Measurements from ENCODE around the gene STXBP5.

DNA sequence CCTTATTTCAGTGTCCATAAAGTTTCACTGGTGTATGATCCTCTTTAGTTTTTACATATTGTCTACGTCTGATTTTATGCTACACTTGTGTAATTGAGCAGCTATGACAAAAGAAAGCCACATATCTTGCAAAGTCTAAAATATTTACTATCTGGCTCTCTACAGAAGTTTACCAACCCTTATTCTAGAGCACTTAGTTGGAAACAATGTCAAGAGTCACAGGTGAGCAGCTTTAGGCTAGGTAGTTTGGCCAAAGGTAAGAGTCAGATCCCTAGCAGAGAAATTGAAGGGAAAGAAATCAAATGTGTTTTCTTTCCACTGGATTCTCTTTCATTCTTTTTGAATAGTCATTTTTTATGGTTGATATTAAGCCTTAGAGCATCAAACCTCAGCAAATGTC, 34.7 kb upstream of the STXBP5 start:
- TF ChIP-seq, protein P1, sequence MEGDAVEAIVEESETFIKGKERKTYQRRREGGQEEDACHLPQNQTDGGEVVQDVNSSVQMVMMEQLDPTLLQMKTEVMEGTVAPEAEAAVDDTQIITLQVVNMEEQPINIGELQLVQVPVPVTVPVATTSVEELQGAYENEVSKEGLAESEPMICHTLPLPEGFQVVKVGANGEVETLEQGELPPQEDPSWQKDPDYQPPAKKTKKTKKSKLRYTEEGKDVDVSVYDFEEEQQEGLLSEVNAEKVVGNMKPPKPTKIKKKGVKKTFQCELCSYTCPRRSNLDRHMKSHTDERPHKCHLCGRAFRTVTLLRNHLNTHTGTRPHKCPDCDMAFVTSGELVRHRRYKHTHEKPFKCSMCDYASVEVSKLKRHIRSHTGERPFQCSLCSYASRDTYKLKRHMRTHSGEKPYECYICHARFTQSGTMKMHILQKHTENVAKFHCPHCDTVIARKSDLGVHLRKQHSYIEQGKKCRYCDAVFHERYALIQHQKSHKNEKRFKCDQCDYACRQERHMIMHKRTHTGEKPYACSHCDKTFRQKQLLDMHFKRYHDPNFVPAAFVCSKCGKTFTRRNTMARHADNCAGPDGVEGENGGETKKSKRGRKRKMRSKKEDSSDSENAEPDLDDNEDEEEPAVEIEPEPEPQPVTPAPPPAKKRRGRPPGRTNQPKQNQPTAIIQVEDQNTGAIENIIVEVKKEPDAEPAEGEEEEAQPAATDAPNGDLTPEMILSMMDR (IDR thresholded peaks at IDR 0.05; ENCODE audit: low read depth, low read length, poor library complexity, severe bottlenecking), result no peak
- TF ChIP-seq EZH2phosphoT487 (IDR thresholded peaks at IDR 0.05; ENCODE audit: borderline replicate concordance, low read length), result no peak

Measured in DOHH2 (cell line).